Endometrial microvascular endothelial cells (primary cell): ENCODE measurements around the gene OR3A2. TPM values are rescaled to one million over a fixed set of nuclear protein-coding genes. Genes with fewer than 3 reads are reported as not detected.
"Not testable (repeated sequence)": the region's sequence is repeated elsewhere in the genome, so short reads cannot be mapped to it uniquely, and the experiment has no call there.

Source experiments
- in situ Hi-C: cut with HindIII; loops from 2 replicates; pipeline ENCODE4 v1.10.0; 2017; ENCODE audit warnings: low sequenced_read_pairs, low pct_unique_long_range_greater_than_20kb; ENCODE audit errors: inconsistent ontology term
- total RNA-seq: library from RNA; depleted of rRNA; stranded (reverse); fragments of >200 nt; gene quantifications from one replicate; pipeline ENCODE4 v1.2.3, GENCODE V29; 2015; ENCODE audit errors: inconsistent ontology term

The OR3A2 gene
- total RNA-seq, 1 donor from 2014 or later, result not detected

- in situ Hi-C loops, result no loop called here
These were observed 77.5 kb downstream of the OR3A2 start for GRCh38 chr17:3308603-3309002.

DNA sequence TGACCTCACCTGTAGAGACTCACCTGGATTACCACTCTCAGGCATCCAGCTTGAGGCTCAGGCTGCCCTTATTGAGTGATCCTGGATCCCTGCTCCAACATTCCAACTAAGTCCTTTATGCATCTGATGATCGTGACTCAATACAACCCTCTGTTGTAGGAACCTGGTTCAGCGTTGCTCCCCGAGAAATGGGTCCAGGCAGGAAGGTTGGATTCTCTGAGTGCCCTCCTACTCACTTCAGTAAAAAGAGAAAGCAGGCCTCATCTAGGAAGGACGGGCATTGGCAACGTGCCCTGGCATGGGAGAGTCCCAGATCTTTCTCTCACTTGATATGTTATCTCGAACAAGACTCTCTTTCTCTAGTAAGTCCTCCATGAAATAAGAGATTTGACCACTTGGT, 87.8 kb downstream of the OR3A2 start, which contains the start of gene OR3A1:
TSS of gene OR3A1 (minus strand) at position 101 of the 400 bp plus-strand sequence. CDS start 5,778 bp downstream, outside the sequence.
- in situ Hi-C loops, result no loop called here

- in situ Hi-C loops, result no loop called here
These were observed 90.5 kb downstream of the OR3A2 start for GRCh38 chr17:3295632-3296031.

GRCh38 chr17:3293548-3293947, 92.6 kb downstream of the OR3A2 start:
- in situ Hi-C loops, result not testable (repeated sequence)

DNA sequence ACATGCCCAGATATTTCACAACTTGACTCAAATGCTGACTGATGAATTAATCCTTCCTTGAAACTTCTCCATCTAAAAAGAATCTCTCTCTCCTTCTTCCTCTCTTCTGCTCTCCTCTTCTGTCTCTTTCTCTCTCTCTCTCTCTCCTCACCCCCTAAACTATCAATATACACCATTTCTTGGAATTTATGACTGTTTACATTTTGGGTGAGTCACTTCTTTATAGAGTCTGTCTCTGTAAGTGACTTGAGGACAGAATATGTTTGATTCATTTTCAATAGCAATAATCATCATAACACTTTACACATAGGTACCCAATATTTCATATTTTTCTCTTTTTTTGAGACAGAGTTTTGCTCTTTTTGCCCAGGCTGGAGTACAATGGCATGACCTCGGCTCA, 103.2 kb downstream of the OR3A2 start:
- in situ Hi-C loops, result no loop called here

DNA sequence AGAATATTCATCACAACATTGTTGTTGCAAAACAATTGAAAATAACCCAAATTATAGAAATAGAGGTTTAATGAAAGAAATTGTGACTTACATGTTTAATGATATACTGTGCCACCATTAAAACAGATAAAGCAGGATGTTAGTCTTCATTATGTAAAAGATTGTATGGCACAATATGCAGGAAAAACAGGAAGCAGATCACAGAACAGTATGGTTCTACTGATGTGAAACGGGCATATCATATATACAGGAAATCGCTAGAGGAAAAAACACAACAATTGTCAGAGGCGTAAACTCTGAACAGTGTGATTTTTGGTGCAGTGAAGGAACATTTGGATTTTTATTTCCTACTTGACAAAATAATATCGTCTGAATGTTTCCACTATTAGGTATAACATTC, 110.0 kb downstream of the OR3A2 start:
- in situ Hi-C loops, result no loop called here

- in situ Hi-C loops, result no loop called here
These were observed 114.8 kb downstream of the OR3A2 start for GRCh38 chr17:3271072-3271848.

GRCh38 chr17:3260600-3260999, 125.5 kb downstream of the OR3A2 start:
- in situ Hi-C loops, result no loop called here

DNA sequence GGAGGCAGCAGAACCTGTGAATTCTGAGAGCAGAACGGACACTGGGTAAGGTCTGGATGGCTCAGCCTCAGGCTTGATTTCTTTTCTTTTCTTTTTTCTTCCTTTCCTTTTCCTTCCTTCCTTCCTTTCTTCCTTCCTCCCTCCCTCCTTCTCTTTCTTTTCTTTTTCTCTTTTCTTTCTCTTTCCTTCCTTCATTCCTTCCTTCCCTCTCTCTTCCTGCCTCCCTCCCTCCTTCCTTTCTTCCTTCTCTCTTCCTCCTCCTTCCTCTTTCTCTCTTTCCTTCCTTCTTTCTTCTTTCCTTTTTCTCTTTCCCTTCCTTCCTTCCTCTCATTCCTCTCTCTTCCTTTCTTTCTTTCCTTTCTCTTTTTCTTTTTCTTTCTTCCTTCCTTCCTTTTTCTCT, 125.9 kb downstream of the OR3A2 start:
- in situ Hi-C loops, result no loop called here

- in situ Hi-C loops, result no loop called here
These were observed 129.5 kb downstream of the OR3A2 start for GRCh38 chr17:3256575-3256974.

DNA sequence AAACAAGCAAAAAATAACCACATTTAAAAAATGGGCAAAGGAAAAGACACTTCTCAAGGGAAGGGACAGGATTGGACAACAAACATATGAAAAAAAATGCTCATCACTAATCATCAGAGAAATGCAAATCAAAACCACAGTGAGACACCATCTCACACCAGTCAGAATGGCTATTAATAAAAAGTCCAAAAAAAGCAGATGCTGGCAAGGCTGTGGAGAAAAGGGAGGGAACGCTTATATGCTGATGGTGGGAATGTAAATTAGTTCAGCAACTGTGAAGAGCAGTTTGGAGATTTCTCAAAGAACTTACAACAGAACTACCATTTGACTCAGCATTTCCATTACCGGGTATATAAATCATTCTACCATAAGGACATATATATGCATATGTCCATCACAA, 137.1 kb downstream of the OR3A2 start:
- in situ Hi-C loops, result not testable (repeated sequence)

GRCh38 chr17:3244841-3245240, 141.3 kb downstream of the OR3A2 start:
- in situ Hi-C loops, result not testable (repeated sequence)

GRCh38 chr17:3241044-3241443, 145.1 kb downstream of the OR3A2 start:
- in situ Hi-C loops, result not testable (repeated sequence)

- in situ Hi-C loops, result not testable (repeated sequence)
These were observed 147.4 kb downstream of the OR3A2 start for GRCh38 chr17:3238685-3239084.

DNA sequence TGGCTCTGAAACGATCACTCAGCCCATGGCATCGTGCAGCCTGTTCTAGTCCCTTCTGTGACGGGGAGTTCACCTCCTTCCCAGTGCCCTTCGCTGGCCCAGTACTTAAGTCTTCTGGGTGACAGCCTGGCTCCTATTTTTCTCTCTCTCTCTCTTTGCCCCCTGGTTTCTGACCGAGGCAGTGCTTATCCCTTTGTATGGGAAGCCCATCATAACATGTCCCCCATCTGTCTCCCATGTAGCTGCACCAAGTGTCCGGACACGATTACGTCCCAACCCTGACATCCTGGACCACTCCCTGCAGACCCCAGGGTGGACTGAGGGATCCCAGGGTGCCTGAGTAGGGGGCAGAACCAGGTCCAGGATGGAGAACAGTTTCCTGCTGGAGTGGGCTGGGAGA, 153.8 kb downstream of the OR3A2 start:
- in situ Hi-C loops, result not testable (repeated sequence)

Other genes with a start within 250 kb of the OR3A2 start
- not detected for gene OR1A2, start 188.8 kb downstream of the OR3A2 start, total RNA-seq
- gene OR1A1, start 178.6 kb downstream of the OR3A2 start, total RNA-seq, result not detected
- gene OR3A1, start 87.9 kb downstream of the OR3A2 start, total RNA-seq, result not detected
- not detected for gene OR1E1, start 12.1 kb upstream of the OR3A2 start, total RNA-seq
- not detected for gene OR3A3, start 25.1 kb upstream of the OR3A2 start, total RNA-seq
- not detected for gene OR1E2, start 47.5 kb upstream of the OR3A2 start, total RNA-seq
- not detected for gene SPATA22, start 85.5 kb upstream of the OR3A2 start, total RNA-seq
- gene ASPA, start 89.7 kb upstream of the OR3A2 start, total RNA-seq, result not detected
- not detected for gene TRPV3, start 171.5 kb upstream of the OR3A2 start, total RNA-seq
- 1.5 TPM for gene TRPV1, start 223.1 kb upstream of the OR3A2 start, total RNA-seq
- 25.1 TPM for gene SHPK, start 249.9 kb upstream of the OR3A2 start, total RNA-seq